WI38 (cell line): ENCODE results near the gene ASPHD2.

Experiments used
- H3K4me3 ChIP-seq: 2 replicates; pipeline ENCODE4 v1.5.1; 2011; ENCODE audit warnings: low read depth, mild to moderate bottlenecking, control low read depth, low read length
- CTCF ChIP-seq: IDR thresholded peaks from 2 replicates; pipeline ENCODE4 v1.5.1; 2012; ENCODE audit warnings: low read depth, mild to moderate bottlenecking, control low read depth, low read length

Gene ASPHD2

GRCh38 chr22:26457661-26458272 is 28.7 kb downstream of the ASPHD2 start:
- no peak for TF ChIP-seq CTCF
- no peak overlapping the region for H3K4me3 ChIP-seq

GRCh38 chr22:26460202-26460601 is 31.1 kb downstream of the ASPHD2 start:
- no peak overlapping the region for H3K4me3 ChIP-seq
- no peak; the same call in 1 of the 2 replicates for TF ChIP-seq CTCF

- no peak overlapping the region for H3K4me3 ChIP-seq
- peak; percentile 89 for TF ChIP-seq CTCF
Measured at GRCh38 chr22:26461188-26461810, 32.2 kb downstream of the ASPHD2 start.

GRCh38 chr22:26462051-26462450 is 33.0 kb downstream of the ASPHD2 start:
- no peak for TF ChIP-seq CTCF

GRCh38 chr22:26462641-26463040 is 33.6 kb downstream of the ASPHD2 start:
- TF ChIP-seq CTCF: no peak
- no peak overlapping the region for H3K4me3 ChIP-seq

More at GRCh38 chr22:26462051-26462450, 33.0 kb downstream of the ASPHD2 start:
- H3K4me3 ChIP-seq: no peak overlapping the region

- H3K4me3 ChIP-seq: no peak overlapping the region
- TF ChIP-seq CTCF: no peak
Measured at GRCh38 chr22:26463101-26463661, 34.1 kb downstream of the ASPHD2 start.

GRCh38 chr22:26463688-26464087 is 34.6 kb downstream of the ASPHD2 start:
- no peak overlapping the region for H3K4me3 ChIP-seq
- no peak for TF ChIP-seq CTCF
